HepG2 (cell line): ENCODE data around the gene CDX4. TPM values are rescaled to one million over a fixed set of nuclear protein-coding genes. Genes with fewer than 3 reads are reported as not detected.
A peak's percentile ranks its signal among the peaks of the same experiment; 100 is the strongest.

Experiments used
- ATAC-seq: fragments of 200-7000 bp; cut with Tn5 transposase; 3 replicates; pipeline ENCODE4 v1.9.1; 2020; ENCODE audit warnings: mild to moderate bottlenecking, moderate library complexity
- BruUV-seq: library from RNA; stranded (reverse); fragments of 400-500 nt; replicated peaks from 2 replicates; lab custom pipeline; 2021; lab: Mats Ljungman, UMichigan
- CTCF ChIA-PET: fragments of 300-600 bp; formaldehyde crosslinking; extraction: SDS; loops from one replicate; lab custom pipeline; 2021; ENCODE audit warnings: low total read pairs, inconsistent platforms, low intra/inter-chr PET ratio; lab: Yijun Ruan, JAX
- POLR2A ChIA-PET: fragments of 350-600 bp; sonication (Branson Sonifier 250); formaldehyde crosslinking; loops from one replicate; lab custom pipeline; 2020; ENCODE audit warnings: antibody characterized with exemption, inconsistent platforms; lab: Yijun Ruan, JAX
- DNase-seq: peaks from one replicate; pipeline ENCODE4 v3.0.0-alpha.2; 2015; ENCODE audit warnings: low spot score
- FAIRE-seq: peaks from 3 replicates; lab custom pipeline; 2011; peaks lifted over from hg19 to GRCh38; lab: Jason Lieb, UNC
- H2AFZ ChIP-seq: one replicate; pipeline ENCODE4 v1.6.1; 2011; ENCODE audit warnings: low read length, inconsistent platforms
- H3K27ac ChIP-seq: fragments of 300-600 bp; 3 replicates; pipeline ENCODE4 v1.8.0; 2011; ENCODE audit warnings: mixed run types, mild to moderate bottlenecking, mixed read lengths, low read length, inconsistent platforms; ENCODE audit not compliant: insufficient read depth; ENCODE audit errors: extremely low read length
- H3K27me3 ChIP-seq, 2 experiments: fragments of 200-600 bp in 1 of 2; 2 replicates in 1 of 2; 3 replicates in 1 of 2; pipeline versions ENCODE4 v1.6.0 to v1.8.0; 2011; ENCODE audit warnings: low read length in 2 of 2, mild to moderate bottlenecking in 2 of 2, moderate library complexity in 2 of 2, inconsistent platforms in 1 of 2; ENCODE audit not compliant: insufficient read depth in 2 of 2, control insufficient read depth in 1 of 2
- H3K36me3 ChIP-seq, 2 experiments: fragments of 200-600 bp in 1 of 2; replicated peaks in 1 of 2; 2 replicates in 1 of 2; 3 replicates in 1 of 2; pipeline versions ENCODE4 v1.5.1 to v1.8.0; 2011; ENCODE audit warnings: low read length in 2 of 2, inconsistent platforms in 1 of 2; ENCODE audit not compliant: insufficient read depth in 2 of 2, control insufficient read depth in 1 of 2
- H3K4me1 ChIP-seq: 2 replicates; pipeline ENCODE4 v1.5.1; 2012; ENCODE audit warnings: low read length, inconsistent platforms; ENCODE audit not compliant: insufficient read depth
- H3K4me2 ChIP-seq: 2 replicates; pipeline ENCODE4 v1.6.0; 2011; ENCODE audit warnings: low read depth, low read length, inconsistent platforms
- H3K4me3 ChIP-seq, 3 experiments: fragments of 200-600 bp in 1 of 3; sonication (generic), shearing (Covaris generic) in 1 of 3; replicated peaks in 1 of 3; 2 replicates each; pipeline ENCODE4 v1.5.1; 2011 to 2016; ENCODE audit warnings: low read length in 3 of 3, inconsistent platforms in 2 of 3, low read depth in 2 of 3, mild to moderate bottlenecking in 2 of 3, control low read depth in 1 of 3, mixed read lengths in 1 of 3; ENCODE audit not compliant: insufficient read depth in 1 of 3
- H3K79me2 ChIP-seq: one replicate; pipeline ENCODE4 v1.6.1; 2011; ENCODE audit warnings: low read length, inconsistent platforms; ENCODE audit not compliant: insufficient read depth
- H3K9ac ChIP-seq: 2 replicates; pipeline ENCODE4 v1.6.0; 2011; ENCODE audit warnings: mild to moderate bottlenecking, low read depth, low read length, inconsistent platforms; ENCODE audit not compliant: insufficient read depth
- H3K9me3 ChIP-seq: 2 replicates; pipeline ENCODE4 v1.5.1; 2012; ENCODE audit warnings: mild to moderate bottlenecking, low read length
- H4K20me1 ChIP-seq: 2 replicates; pipeline ENCODE4 v1.6.0; 2011; ENCODE audit warnings: inconsistent platforms, mild to moderate bottlenecking, low read length, moderate library complexity; ENCODE audit not compliant: insufficient read depth
- ASH2L ChIP-seq: fragments of 300-600, 200-600 bp; sonication (generic); IDR thresholded peaks from 2 replicates; pipeline ENCODE4 v1.7.0; 2017; ENCODE audit warnings: low read depth, mild to moderate bottlenecking, moderate library complexity, mixed read lengths, low read length; ENCODE audit not compliant: insufficient read length
- CEBPB ChIP-seq: IDR thresholded peaks from 2 replicates; pipeline ENCODE4 v1.6.1; 2011; ENCODE audit warnings: low read depth, low read length, improper control_type of control experiment, borderline replicate concordance
- DPF2 ChIP-seq: sonication (generic); formaldehyde crosslinking; IDR thresholded peaks from 2 replicates; pipeline ENCODE4 v1.4.0; 2020; ENCODE audit warnings: mild to moderate bottlenecking, low read depth, missing genetic modification reagents, borderline replicate concordance
- HCFC1 ChIP-seq: fragments of 150-350 bp; IDR thresholded peaks from 2 replicates; pipeline ENCODE4 v1.6.1; 2014; ENCODE audit warnings: low read depth, low read length
- IKZF4 ChIP-seq: sonication (generic); formaldehyde crosslinking; IDR thresholded peaks from 2 replicates; pipeline ENCODE4 v1.5.1; 2020; ENCODE audit warnings: borderline replicate concordance, mild to moderate bottlenecking, low read depth, missing genetic modification reagents; ENCODE audit errors: not compliant biosample characterization
- NCOA1 ChIP-seq: sonication (generic); formaldehyde crosslinking; IDR thresholded peaks from 2 replicates; pipeline ENCODE4 v1.9.0; 2021; ENCODE audit warnings: missing genetic modification reagents
- SMYD3 ChIP-seq: sonication (generic); formaldehyde crosslinking; IDR thresholded peaks from 2 replicates; pipeline ENCODE4 v1.8.1; 2023; ENCODE audit warnings: mild to moderate bottlenecking, missing genetic modification reagents
- XRCC5 ChIP-seq: fragments of 200-400 bp; formaldehyde crosslinking; optimal IDR thresholded peaks from 2 replicates; pipeline ENCODE3; 2017; ENCODE audit warnings: mild to moderate bottlenecking, low read length
- ZMYM3 ChIP-seq: sonication (generic); formaldehyde crosslinking; IDR thresholded peaks from 2 replicates; pipeline ENCODE4 v1.5.1; 2020; ENCODE audit warnings: mild to moderate bottlenecking, missing genetic modification reagents
- ZNF30 ChIP-seq: sonication (generic); formaldehyde crosslinking; IDR thresholded peaks from 2 replicates; pipeline ENCODE4 v1.5.0; 2020; ENCODE audit warnings: mild to moderate bottlenecking, missing genetic modification reagents
- ZNF317 ChIP-seq: sonication (generic); formaldehyde crosslinking; IDR thresholded peaks from 2 replicates; pipeline ENCODE4 v1.5.0; 2020; ENCODE audit warnings: mild to moderate bottlenecking, missing genetic modification reagents
- ZNF549 ChIP-seq: sonication (generic); formaldehyde crosslinking; IDR thresholded peaks from 2 replicates; pipeline ENCODE4 v1.5.0; 2020; ENCODE audit warnings: missing genetic modification reagents
- ZNF562 ChIP-seq: sonication (generic); formaldehyde crosslinking; IDR thresholded peaks from 2 replicates; pipeline ENCODE4 v1.8.0; 2022; ENCODE audit warnings: missing genetic modification reagents, borderline replicate concordance
- ZNF781 ChIP-seq: sonication (generic); formaldehyde crosslinking; IDR thresholded peaks from 2 replicates; pipeline ENCODE4 v1.5.1; 2020; ENCODE audit warnings: borderline replicate concordance, mild to moderate bottlenecking, missing genetic modification reagents; ENCODE audit errors: not compliant biosample characterization
- WGBS: methylation state at CpG from one replicate; pipeline ENCODE4 v1.1.6; 2017; ENCODE audit warnings: low lambda C conversion rate; 5-methylcytosine and 5-hydroxymethylcytosine counted together
- in situ Hi-C: cut with HindIII; loops from 2 replicates; pipeline ENCODE4 v1.10.0; 2017; ENCODE audit warnings: low pct_unique_long_range_greater_than_20kb; ENCODE audit not compliant: extremely low pct_ligation_motif_present
- intact Hi-C: fragments of 100-400 bp; cut with micrococcal nuclease; formaldehyde crosslinking; loops from one replicate; pipeline ENCODE4 v1.10.0; 2022; ENCODE audit not compliant: unreplicated experiment
- polyA plus RNA-seq, 8 experiments: library from polyadenylated mRNA; depleted of rRNA in 3 of 8; stranded (reverse) in 7 of 8; unstranded in 1 of 8; fragments of >200 nt; fragmentation: Illumina TruSeq in 4 of 8; extraction: Trizol in 4 of 8; gene quantifications; 2 replicates each; pipeline versions ENCODE4 v1.2.1 to v1.2.3, GENCODE V29; 2011 to 2016; ENCODE audit warnings: low read depth in 4 of 8, missing spikeins in 1 of 8, mixed read lengths in 1 of 8; ENCODE audit not compliant: insufficient read depth in 1 of 8
- total RNA-seq, 5 experiments: library from RNA; depleted of rRNA; stranded (reverse); fragments of >200 nt; fragmentation: Illumina TruSeq; extraction: Trizol; gene quantifications; 2 replicates each; pipeline ENCODE4 v1.2.3, GENCODE V29; 2016; ENCODE audit warnings: low read depth in 1 of 5
- TF ChIP-seq, protein P1 (sequence below): sonication (generic); formaldehyde crosslinking; IDR thresholded peaks from 2 replicates; pipeline ENCODE4 v1.4.0; 2020; ENCODE audit warnings: missing genetic modification reagents, borderline replicate concordance
- TF ChIP-seq, protein P2 (sequence below): sonication (generic); formaldehyde crosslinking; IDR thresholded peaks from 2 replicates; pipeline ENCODE4 v1.4.0; 2020; ENCODE audit warnings: low read depth, mild to moderate bottlenecking, missing genetic modification reagents

Gene CDX4
- total and polyA plus RNA-seq, 2 of the 13 experiments (the other 11 are each of a cell fraction or from before 2014, with no cell fraction given) = not detected

DNA sequence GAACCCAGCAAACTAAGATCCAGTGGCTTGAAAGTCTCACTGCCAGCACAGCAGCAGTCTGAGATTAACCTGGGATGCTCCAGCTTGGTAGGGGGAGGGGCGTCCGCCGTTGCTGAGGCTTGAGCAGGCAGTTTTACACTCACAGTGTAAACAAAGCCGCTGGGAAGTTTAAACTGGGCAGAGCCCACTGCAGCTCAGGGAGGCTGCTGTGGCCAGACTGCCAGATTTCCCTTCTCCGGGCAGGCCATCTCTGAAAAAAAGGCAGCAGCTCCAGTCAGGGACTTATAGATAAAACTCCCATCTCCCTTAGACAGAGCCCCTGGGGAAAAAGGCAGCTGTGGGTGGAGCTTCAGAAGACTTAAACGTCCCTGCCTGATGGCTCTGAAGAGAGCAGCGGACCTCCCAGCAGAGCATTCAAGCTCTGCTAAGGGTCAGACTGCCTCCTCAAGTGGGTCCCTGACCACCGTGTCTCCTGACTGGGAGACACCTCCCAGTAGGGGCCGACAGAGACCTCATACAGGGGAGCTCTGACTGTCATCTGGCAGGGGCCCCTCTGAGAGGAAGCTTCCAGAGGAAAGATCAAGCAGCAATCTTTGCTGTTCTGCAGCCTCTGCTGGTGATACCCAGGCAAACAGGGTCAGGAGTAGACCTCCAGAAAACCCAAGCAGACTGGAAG is 45.1 kb upstream of the CDX4 start:
- in situ Hi-C loops = no loop called here
- ATAC-seq = no peak
- no peak overlapping the region for H3K9ac ChIP-seq
- no TSS peak for BruUV-seq
- H2AFZ ChIP-seq = no peak overlapping the region
- H3K27me3 ChIP-seq = no peaks in the 10 kb centered on the region
- no peaks in the 10 kb centered on the region for H3K79me2 ChIP-seq
- no peak for TF ChIP-seq ZMYM3
- TF ChIP-seq, protein P1, sequence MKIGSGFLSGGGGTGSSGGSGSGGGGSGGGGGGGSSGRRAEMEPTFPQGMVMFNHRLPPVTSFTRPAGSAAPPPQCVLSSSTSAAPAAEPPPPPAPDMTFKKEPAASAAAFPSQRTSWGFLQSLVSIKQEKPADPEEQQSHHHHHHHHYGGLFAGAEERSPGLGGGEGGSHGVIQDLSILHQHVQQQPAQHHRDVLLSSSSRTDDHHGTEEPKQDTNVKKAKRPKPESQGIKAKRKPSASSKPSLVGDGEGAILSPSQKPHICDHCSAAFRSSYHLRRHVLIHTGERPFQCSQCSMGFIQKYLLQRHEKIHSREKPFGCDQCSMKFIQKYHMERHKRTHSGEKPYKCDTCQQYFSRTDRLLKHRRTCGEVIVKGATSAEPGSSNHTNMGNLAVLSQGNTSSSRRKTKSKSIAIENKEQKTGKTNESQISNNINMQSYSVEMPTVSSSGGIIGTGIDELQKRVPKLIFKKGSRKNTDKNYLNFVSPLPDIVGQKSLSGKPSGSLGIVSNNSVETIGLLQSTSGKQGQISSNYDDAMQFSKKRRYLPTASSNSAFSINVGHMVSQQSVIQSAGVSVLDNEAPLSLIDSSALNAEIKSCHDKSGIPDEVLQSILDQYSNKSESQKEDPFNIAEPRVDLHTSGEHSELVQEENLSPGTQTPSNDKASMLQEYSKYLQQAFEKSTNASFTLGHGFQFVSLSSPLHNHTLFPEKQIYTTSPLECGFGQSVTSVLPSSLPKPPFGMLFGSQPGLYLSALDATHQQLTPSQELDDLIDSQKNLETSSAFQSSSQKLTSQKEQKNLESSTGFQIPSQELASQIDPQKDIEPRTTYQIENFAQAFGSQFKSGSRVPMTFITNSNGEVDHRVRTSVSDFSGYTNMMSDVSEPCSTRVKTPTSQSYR (CRISPR knock-in tag) = 0 out of 2 replicates have a peak, but pooled peaks have one; percentile 15
- no peaks in the 10 kb centered on the region for H3K36me3 ChIP-seq
- no peak overlapping the region for H3K27ac ChIP-seq
- ChIA-PET CTCF (no interaction called here), POLR2A (no interaction called here)
- intact Hi-C loops = no loop called here
- DNase-seq = no peak
- no peak overlapping the region for H3K4me3 ChIP-seq
- H3K4me1 ChIP-seq = no peaks in the 10 kb centered on the region
- H3K9me3 ChIP-seq = no peaks in the 10 kb centered on the region
- FAIRE-seq = no peak
- H3K4me2 ChIP-seq = no peak overlapping the region
- no peaks in the 10 kb centered on the region for H4K20me1 ChIP-seq
- no CpG with 5 or more reads among the region's 9 CpGs for WGBS

DNA sequence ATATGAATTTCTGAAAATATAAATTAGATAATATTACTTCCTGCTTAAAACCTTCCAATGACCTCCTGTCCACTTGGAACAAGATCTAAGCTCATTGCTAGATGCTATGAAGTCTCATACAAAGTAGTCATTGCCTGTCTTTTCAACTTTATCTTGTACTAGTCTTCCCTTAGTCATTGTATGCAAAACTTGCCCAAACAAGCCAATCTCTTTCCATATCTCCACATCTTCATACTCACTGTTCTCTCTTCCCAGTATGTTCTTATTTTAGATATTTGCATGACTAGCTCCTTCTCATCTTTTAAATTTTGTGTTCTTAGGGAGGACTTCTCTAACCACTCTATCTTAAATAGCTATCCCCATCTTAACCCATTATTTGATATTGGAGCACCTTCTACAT is 33.9 kb upstream of the CDX4 start:
- ATAC-seq (no peak), DNase-seq (no peak), FAIRE-seq (no peak)
- in situ Hi-C loops = no loop called here
- BruUV-seq = no TSS peak
- no peak overlapping the region for H3K27ac ChIP-seq
- H3K9me3 ChIP-seq = no peaks in the 10 kb centered on the region; the same call in 1 of the 2 replicates
- H4K20me1 ChIP-seq = no peaks in the 10 kb centered on the region
- H3K4me1 ChIP-seq = no peaks in the 10 kb centered on the region
- H3K9ac ChIP-seq = no peak overlapping the region
- H3K4me3 ChIP-seq = no peak overlapping the region
- no peaks in the 10 kb centered on the region for H3K36me3 ChIP-seq
- no peaks in the 10 kb centered on the region for H3K27me3 ChIP-seq
- ChIA-PET CTCF (no interaction called here), POLR2A (no interaction called here)
- intact Hi-C loops = no loop called here
- H3K4me2 ChIP-seq = no peak overlapping the region
- no peak overlapping the region for H2AFZ ChIP-seq
- no peaks in the 10 kb centered on the region for H3K79me2 ChIP-seq
- no peak for TF ChIP-seq XRCC5
- TF ChIP-seq, protein P2, sequence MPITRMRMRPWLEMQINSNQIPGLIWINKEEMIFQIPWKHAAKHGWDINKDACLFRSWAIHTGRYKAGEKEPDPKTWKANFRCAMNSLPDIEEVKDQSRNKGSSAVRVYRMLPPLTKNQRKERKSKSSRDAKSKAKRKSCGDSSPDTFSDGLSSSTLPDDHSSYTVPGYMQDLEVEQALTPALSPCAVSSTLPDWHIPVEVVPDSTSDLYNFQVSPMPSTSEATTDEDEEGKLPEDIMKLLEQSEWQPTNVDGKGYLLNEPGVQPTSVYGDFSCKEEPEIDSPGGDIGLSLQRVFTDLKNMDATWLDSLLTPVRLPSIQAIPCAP (CRISPR knock-in tag) = no peak
- no peak for TF ChIP-seq ZNF562 (CRISPR knock-in tag)
- TF ChIP-seq CEBPB = no peak
- no peak for TF ChIP-seq ASH2L
- no peak for TF ChIP-seq ZNF317 (CRISPR knock-in tag)
- TF ChIP-seq DPF2 = no peak
- no peak for TF ChIP-seq ZNF781 (CRISPR knock-in tag)
- no peak for TF ChIP-seq SMYD3
- TF ChIP-seq HCFC1 = no peak
- no peak for TF ChIP-seq ZNF30 (CRISPR knock-in tag)
- TF ChIP-seq IKZF4 (CRISPR knock-in tag) = no peak
- no peak for TF ChIP-seq ZNF549
- TF ChIP-seq NCOA1 = no peak
